GM21619 (cell line): ENCODE measurements around the gene HOXA6.

Experiments
- ATAC-seq: cut with Tn5 transposase; IDR thresholded peaks from one replicate; pipeline ENCODE4 v1.9.1; 2021; ENCODE audit not compliant: unreplicated experiment

Gene HOXA6

DNA sequence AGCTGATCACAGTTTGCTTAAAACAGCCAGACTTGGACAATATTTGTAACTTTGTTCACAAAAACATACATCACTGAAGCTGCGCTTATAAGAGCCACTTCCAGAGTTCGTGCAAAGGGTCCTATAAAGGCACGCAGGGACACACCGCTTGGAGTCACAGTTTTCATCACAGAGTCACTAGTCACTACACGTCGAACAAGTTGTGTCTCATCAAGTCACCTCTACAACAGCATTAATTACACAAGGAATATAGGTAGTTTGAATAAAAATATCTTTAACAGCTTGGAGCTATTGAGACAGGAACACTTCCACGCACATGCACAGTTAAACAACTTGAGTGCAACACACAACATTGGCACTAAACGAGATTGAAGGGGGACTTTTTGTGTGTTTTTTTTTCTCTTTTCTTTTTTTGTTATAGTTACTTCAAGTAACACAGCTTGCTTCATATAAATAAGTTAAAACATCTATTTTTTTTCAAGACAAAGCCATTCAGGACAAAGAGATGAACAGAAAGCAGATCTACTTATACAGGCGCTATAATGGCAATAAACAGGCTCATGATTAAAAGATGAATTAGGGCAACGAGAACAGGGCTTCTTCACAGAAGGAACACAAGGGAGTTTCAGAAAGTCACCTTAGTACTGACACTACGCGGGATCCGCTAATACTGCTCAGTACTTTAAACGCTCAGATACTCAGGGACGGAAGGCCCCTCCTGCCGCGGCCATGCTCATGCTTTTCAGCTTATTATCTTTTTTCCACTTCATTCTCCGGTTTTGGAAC is 6.2 kb downstream of the HOXA6 start:
- ATAC-seq = no peak

DNA sequence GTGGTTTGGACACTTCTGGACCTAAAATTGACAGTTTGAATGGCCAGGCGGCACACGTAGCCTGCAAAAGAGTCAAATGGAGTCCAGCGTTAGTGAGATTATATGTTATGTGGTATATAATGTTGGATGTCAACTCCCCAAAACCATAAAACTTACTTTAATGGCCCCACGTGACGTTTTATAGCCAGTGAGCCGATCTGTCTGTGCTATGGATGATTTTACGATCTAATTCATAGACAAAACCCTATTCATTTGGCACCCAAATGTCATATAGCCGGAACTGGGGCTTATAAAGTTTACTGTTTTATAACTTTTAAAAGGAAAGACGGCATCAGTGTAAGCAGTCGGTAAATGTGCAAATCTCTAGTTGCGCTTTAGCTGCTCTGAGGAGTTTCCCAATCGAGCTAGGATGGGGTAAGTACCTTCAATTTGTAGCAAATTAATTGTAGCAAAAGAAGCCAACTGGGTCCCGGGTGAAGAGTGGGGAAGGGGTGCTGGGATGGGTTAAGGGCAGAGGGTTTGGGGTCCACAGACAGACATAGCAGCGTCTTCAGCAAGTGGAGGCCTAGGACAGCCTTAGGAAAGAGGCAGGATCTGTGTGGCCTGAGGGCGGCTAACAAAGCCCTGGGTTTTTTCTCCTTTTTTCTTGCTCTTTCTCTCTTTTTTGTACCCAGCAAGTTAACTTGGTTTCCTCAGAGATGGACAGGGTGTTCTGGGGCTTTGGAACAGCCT is 7.3 kb downstream of the HOXA6 start:
- no peak for ATAC-seq

DNA sequence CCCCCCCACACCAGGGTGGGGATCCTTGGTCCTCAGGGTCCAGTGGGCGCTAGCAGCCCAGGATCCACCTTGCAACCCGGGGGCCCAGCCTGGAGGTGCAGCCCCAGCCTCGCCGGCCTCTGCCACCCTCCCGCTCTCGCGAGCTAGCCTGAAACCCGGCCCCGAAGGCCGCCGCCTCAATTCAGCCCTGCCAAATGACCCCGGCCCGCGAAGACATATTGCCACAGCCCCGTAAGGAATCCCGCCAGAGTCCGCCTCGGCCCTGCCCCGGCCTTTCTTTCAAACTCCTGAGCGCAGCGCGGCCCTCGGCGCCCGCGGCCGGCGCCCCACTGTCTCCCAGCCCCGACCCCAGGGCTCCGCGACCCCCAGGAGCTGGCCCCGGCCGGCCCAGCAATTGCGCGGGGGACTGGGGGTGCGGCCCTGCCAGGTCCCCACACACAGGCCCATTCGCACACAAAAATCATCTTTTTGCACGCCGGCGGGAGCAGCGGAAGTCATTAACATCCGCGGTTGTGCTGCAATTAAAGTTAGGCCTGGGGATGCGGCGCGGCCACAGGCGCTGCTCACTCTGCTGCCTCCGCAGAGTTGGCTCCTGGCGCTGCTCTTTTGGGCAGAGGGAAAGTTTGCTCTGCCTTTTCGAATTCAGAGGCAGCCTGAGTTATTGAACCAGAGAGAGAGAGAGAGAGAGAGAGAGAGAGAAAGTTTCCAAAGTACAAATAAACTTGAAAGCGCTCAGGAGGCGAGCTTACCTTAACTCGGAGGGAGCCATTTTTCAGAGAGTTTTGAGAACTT is 8.0 kb downstream of the HOXA6 start:
- ATAC-seq = no peak

DNA sequence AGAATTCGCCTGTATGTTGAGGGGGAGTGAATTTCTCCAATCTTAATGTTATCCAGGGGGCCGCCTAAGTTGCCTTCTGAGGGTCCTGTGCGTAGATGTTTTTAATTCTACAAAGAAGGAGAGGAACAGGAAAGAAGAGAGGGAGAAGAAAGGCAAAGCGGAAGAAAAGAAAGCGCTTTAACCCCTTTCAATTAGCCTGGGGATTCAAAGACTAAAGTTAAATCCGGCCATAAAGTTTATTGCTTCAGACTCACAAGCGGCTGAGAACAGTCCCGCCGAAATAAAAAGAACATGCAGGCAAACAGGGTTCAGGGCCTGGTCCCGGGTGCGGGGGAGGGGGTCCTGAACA is 8.6 kb downstream of the HOXA6 start:
- no peak for ATAC-seq

DNA sequence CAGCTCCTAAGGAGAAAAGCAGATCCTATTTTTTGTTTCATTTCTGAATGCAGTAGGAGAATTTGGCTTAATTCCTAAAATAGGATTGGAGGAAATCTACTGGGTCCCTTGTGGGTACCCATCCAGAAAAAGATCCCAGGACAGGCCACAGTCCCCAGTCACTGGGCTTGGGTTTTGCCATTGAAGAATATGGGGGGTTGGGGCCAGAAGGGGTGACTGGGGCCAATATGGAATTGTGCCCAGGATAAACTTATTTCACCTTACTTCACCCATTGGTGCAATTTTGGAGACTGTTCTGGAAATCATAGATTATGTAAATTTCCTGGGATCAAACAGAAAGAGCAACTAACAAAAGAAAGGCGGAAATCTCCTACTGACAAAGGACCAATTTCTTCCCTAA is 9.1 kb downstream of the HOXA6 start:
- ATAC-seq = no peak

DNA sequence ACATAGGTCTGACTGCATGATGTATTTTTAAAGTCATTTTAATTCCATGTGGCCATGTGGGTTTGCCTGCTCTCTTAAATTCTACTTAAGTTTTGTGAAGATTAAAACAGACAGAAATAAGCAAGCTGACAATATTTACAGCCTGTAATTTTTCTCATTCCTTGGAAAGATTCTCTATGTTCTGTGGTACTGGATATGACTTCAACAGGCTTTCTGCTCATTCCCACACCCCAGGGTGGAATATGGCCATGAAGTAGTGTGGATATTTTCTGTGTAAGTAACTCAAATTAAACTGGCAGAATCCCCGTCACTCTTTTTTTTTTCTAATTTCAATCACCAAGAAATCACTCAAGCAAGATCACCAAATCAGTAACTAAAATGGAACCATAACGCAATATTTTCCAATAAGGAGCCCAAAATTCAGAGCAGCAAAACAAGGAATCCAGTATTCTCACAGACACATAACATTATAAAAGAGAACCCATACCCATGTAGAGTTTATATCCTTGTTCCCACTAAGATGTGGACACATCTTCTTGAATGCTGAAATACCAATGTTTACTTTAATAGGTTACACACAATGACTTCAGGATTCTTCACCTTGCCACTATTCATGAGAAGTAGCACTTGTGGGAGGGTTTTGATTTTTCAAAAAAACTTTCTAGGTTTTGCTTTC is 9.8 kb downstream of the HOXA6 start:
- ATAC-seq = no peak

DNA sequence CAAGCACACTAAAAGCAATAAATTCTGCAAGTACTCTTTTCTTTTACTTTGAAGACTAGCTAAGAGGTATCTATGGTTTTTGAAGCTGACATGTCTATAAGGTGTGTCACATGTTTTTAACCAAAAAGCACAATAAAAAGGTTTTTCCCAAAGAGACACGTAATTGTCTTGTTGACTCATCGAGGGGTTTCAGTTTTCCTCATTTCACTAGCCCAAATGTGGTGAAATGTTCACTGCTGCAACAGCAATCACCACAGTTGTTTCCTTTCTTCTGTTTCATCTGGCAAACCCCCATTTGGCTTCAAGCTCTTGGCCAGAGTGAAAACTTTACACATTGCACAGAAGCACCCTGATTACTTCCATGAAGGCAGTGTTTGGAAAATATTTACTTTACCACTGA is 13.2 kb downstream of the HOXA6 start:
- no peak for ATAC-seq

DNA sequence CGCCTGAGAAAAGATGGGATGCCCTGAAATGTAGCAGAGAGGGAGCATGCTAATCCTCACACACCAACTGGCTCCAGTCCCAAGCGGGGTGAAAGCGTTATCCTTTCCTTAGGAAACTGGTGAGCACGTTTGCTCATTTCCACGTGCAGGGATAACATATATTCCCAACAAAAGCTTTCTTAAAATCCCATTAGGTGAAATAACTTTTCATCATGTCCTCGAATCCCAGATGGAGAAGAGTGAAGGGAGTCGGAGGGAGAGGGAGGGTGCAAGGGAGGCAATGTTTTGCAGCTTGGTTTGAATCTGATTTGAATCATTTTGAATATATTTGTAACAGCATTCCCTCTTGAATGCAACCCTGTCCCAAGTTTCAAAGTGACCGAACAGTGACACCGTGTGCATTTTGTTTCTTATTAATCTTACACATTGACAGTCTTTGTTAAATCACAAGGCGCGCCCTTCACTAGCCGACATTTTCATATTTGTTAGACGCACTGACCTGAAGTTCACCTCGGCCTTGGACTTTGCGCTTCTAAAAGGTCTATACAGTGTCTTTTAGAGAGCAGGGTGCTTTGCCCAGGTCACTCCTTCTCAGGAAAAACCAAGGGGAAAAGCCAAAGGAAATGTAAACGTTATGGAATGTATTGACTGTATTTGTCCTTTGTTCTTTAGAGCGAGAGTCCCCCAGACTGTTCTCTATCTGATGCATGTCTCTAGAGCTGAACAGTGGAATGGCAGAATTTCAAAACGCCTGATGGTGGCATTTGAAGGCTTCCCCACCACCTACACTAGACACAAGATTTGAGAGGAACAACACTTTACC is 14.0 kb downstream of the HOXA6 start:
- no peak for ATAC-seq

DNA sequence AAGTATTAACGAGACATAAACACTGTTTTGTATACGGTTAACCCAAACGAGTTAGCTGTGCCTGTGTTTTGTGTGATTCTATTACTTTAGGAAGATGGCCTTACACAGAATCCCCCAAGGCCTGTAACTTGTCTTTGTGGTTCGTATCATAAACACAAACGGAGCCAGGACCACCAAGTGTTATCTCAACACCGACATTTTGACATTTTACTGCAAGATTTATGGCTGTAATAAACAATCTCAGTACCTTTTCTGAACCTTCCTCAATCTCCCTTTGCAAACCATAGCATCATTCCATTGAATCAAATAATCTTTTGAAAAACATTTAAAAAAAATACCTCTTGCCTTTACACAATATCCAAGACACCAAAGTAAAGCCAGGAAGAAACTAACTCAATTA is 14.6 kb downstream of the HOXA6 start:
- ATAC-seq = no peak

DNA sequence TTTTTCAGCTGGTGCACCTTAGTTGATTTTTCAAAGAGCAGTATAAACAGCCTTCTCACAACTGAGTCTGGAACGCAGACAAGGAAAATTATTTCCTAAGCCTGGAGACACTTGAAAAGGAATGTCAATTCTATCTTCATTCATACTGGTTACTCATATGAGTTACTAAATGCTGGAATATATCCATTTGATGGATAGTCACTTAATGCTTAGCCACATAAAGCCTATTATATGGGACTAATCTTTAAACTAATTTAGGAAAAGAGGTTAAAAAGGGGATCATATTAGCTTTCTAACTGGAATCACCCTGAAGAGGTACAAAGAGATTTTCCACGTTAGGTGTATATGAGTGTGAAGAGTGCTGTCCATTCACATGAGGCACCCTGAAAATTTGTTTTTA is 15.4 kb downstream of the HOXA6 start:
- no peak for ATAC-seq

DNA sequence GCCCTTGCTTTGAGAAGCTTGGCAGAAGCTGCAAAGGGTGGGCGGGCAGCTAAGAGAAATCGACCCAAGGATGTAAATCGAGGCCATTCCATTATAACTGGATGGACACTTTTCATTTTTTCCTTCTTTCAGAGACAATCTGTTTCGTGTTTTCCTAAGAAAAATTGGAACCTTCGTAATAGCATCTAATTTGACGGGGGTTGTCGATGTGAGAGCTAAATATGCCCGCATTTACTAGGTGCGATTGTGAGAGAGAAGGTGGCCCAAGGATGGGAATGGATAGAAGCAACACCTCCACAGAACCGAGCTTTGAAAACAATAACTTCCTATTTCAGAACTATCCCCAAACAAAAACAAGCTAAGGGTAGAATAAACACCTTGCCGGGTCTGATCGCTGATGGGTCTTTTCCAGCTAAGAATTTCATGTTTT is 16.2 kb downstream of the HOXA6 start:
- ATAC-seq = no peak

DNA sequence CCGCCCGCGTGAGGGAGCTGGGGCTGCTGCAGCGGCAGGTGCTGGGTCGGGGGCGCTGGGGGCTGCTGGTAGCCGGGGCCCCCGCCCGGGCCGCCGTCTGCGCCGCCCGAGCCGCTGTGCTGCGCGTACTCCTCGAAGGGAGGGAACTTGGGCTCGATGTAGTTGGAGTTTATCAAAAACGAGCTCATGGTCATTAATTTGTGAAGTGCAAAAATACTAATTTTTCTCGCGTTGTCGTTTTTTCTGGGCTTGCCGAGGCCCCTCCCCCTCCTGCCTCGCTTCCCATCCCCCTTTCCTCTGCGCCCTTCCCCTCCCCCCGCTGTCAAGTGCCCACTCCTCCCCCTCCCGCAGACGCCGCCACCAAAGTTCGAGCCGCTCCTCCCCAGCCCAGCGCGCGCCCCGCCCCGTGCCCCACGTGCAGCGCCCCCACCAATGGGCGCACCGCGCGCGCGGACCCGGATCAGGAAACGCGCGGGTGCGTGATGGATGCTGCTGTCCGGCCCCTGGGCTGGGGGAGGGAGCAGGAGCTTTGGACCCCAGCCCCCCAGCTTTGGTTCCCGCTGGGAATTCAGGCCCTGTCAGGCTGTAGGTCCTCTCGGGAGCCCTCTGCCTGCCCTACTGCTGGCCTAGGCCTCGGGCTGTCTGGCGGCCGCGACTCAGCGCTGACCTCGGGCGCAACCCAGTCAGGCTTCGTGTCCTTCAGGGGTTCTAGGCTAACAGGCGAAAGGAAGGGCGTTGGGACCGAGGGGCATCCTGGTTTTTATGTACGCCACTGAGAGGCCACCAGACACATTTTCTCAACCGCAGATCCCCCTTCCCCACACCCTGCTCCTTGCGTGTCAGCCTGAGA is 16.8 kb downstream of the HOXA6 start, which contains the start of gene HOXA4:
TSS of gene HOXA4 (minus strand) at position 218 of the 850 bp plus-strand sequence. CDS start at position 194, 24 bp downstream.
- ATAC-seq = peak; percentile 67

DNA sequence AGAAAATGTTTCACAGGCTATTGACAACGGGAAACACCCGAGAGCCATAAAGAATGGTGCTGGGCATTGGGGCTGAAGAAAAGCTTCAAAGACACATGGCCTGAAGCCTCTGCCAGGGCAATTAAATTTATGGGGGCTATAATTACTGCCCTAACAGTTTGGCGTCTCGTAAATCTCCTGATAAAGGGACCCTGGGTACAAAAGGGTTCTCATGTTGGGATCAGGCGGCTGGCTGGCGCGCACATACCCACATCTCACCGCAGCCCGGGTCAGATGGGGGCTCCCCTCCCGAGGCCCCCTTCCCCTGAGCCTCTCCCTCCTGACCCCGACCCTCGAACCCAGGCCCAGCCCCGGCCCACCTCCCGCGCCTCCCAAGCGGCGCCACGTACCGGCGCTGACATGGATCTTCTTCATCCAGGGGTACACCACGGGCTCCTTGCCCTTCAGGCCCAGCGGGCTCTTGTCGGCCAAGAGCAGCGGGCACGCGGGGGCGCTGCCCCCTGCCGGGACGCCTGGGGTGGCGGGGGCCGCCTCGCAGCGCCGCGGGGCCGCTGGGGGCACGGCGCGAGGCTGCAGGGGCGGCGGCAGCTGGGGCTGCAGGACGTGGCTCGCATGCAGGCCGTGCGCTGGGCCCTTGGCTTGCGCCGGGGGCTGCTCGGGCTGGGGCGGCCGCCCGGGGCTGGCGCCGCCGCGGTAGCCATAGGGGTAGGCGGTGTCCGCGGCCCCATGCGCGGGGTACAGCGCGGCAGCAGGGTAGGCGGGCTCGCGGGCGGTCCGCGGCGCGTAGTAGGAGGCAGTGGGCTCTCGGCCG is 17.6 kb downstream of the HOXA6 start:
- no peak for ATAC-seq

DNA sequence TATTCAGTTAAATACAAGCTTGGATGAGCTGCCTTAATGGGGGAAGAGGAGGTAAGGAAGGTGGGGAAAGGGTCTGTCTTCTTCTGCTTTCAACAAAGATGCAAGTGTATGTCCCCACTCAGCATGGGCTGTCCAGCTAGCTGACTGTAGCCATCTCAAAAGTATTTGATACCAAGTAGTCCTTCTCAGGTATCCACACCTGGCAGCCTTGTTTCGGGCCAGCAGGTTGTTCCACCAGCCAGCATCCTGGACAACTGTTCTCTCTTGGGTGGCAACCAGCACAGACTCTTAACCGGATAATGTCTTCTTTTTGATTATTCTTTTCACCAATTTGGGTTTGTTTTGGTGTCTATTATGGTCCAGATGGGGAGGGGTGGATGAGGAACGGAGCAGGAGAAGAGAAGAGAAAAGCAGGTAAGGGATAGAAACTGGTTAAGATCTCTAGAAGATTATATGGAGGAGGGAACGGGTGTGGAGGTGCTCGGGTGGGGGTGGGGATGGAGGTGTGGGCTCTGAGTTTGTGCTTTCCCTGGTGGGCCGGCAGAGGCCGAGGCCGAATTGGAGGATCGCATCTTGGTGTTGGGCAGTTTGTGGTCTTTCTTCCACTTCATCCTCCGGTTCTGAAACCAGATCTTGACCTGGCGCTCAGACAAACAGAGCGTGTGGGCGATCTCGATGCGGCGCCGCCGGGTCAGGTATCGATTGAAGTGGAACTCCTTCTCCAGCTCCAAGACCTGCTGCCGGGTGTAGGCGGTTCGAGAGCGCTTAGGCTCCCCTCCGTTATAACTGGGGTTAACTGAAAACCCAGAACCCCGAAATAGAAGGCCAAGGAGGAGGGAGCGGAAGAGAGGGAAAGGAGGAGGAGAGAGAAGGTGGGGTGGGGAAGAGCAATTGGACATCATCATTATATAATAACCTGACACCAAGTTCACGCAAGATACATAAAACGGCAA is 18.5 kb downstream of the HOXA6 start:
- no peak for ATAC-seq

DNA sequence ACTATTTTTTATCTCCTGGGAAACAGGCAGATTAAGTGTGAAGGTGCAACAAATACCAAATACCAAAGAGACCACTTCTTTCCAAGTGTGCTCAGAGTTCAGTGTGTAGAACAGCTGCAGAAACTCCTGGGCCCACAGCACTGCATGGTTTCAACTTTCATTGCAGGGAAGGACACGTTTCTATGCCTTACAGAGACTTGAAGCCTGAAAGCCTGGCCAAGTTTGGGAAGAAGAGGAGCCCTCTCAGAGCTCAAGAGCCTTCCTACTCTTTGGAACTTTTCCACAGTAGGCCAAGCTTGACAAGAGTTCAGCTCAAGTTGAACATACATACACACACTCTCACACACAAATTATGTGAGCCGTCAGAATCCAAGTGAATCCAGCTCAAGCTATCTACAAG is 19.5 kb downstream of the HOXA6 start:
- ATAC-seq = no peak

DNA sequence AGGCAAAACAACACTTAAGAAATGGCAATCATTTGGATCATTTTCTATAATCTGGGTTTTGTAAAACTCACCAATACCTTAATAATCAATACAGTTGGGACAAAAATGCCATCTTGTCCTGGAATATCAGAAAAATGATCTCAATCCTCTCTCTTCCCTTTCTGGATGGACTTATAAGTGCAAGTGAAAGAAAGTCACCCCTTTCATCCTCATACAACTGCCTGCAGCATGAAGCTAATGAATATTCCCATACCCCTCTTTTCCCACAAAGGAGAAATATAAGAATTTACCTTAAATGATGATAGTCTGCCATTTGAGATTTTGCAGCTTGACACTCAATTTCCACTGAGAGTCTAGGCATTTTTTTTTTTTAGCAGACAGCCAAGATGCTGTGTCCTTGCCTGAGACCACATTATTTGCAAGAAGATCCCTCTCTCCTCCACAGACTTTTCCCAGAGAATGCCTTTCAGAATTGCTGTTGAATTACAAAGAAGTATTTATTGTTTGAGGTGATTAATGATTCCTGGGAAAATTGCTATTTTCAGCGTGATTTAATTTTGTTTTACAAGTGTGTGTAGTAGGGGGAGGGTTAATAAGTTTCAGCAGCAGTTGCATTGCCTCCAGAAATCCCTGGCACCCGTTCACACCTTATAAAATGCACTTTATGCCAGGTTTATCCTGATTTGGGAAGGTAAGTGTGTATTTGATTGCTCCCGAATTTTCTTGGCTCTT is 20.8 kb downstream of the HOXA6 start:
- ATAC-seq = no peak

DNA sequence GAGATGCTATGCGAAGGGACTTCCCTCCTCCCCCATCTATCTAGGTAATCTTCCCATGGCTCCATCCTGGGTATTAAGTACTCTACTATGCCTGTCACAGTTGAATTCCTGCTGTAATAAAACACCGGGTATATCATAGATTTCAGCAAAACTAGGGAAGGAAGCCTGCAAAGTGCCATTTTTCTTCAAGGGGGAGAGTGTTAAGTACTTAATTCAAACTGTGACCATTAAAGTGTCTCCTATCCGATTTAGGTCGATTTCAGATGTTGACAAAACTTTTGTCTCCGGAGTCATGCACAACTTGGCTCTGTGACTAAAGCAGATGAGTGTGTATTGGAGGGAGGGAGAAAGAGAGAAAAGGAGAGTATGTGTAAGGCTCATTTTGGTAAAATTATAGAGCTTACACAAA is 21.6 kb downstream of the HOXA6 start:
- no peak for ATAC-seq
